ENCODE data around the gene C16orf86. TPM values are rescaled to one million over a fixed set of nuclear protein-coding genes. Genes with fewer than 3 reads are reported as not detected.
"Not testable (repeated sequence)": the region's sequence is repeated elsewhere in the genome, so short reads cannot be mapped to it uniquely, and the experiment has no call there.

Gene C16orf86
- total and polyA plus RNA-seq, 7 experiments from 2014 or later = 3.5 to 6.4 (median 4.7) TPM

- peak overlapping the region in 1 of 9 donors; percentile 44 for H3K27ac Mint-ChIP-seq
- intact Hi-C loops (cut with micrococcal nuclease); POLR2A ChIA-PET: not testable (repeated sequence)
Observed at GRCh38 chr16:67693517-67694285, 27.1 kb downstream of the C16orf86 start.

GRCh38 chr16:67694611-67695010, 28.0 kb downstream of the C16orf86 start:
- intact Hi-C loops (cut with micrococcal nuclease) = no loop called here
- ATAC-seq (no peak), DNase-seq (no peak)
- H3K4me1 Mint-ChIP-seq = peaks cover 4 to 19% (median 14%) of the 10 kb centered on the region in 7 donors
- ChIA-PET POLR2A (interaction anchor here (0.6 kb wide), 1 partner anchor 910 kb away, joined by 7 read pairs; no protein-coding TSS in a partner anchor), CTCF (interaction anchor here (0.6 kb wide), 1 partner anchor 122 kb away, joined by 3 read pairs; no protein-coding TSS in a partner anchor)
- peaks cover 0 to 14% (median 3%) of the 10 kb centered on the region in 5 donors for H3K36me3 Mint-ChIP-seq
- Histone ChIP-seq H3K9me3 (ENCODE audit: control insufficient read depth in 2 of 3, low read length in 3 of 3) (no peaks in the 10 kb centered on the region), H3K27ac (ENCODE audit: low read depth, low read length) (no peak overlapping the region), H3K4me1 (ENCODE audit: control insufficient read depth in 2 of 2, insufficient read depth in 2 of 2, low read length in 2 of 2) (no peaks in the 10 kb centered on the region), H3K4me3 (ENCODE audit: low read length) (no peak overlapping the region), H3K27me3 (ENCODE audit: control insufficient read depth in 2 of 2, insufficient read depth in 2 of 2, low read length in 2 of 2) (no peaks in the 10 kb centered on the region), H3K36me3 (ENCODE audit: control insufficient read depth in 2 of 3, insufficient read depth in 3 of 3, low read length in 3 of 3) (peaks cover 0 to 3% (median 0%) of the 10 kb centered on the region in 3 experiments)
- peaks cover 0 to 2% (median 0%) of the 10 kb centered on the region in 11 donors for H3K9me3 Mint-ChIP-seq
- no peak overlapping the region for H3K4me3 Mint-ChIP-seq
- H3K27ac Mint-ChIP-seq = peak overlapping the region in 1 of 9 donors; percentile 59
- no peaks in the 10 kb centered on the region for H3K27me3 Mint-ChIP-seq

More at GRCh38 chr16:67693517-67694285, 27.1 kb downstream of the C16orf86 start:
- Mint-ChIP-seq H3K36me3 (peaks cover 0 to 13% (median 2%) of the 10 kb centered on the region in 5 donors), H3K4me1 (peaks cover 4 to 19% (median 14%) of the 10 kb centered on the region in 7 donors)
- H3K9me3 ChIP-seq (ENCODE audit: control insufficient read depth in 2 of 3, low read length in 3 of 3); DNase-seq; H3K27me3 ChIP-seq (ENCODE audit: control insufficient read depth in 2 of 2, insufficient read depth in 2 of 2, low read length in 2 of 2); H3K4me1 ChIP-seq (ENCODE audit: control insufficient read depth in 2 of 2, insufficient read depth in 2 of 2, low read length in 2 of 2); CTCF ChIA-PET; H3K27ac ChIP-seq (ENCODE audit: low read depth, low read length); H3K36me3 ChIP-seq (ENCODE audit: control insufficient read depth in 2 of 3, insufficient read depth in 3 of 3, low read length in 3 of 3); H3K27me3 Mint-ChIP-seq; ATAC-seq; H3K4me3 Mint-ChIP-seq; H3K4me3 ChIP-seq (ENCODE audit: low read length); H3K9me3 Mint-ChIP-seq: not testable (repeated sequence)

- no peak overlapping the region for H3K27ac Mint-ChIP-seq
- Histone ChIP-seq H3K36me3 (ENCODE audit: control insufficient read depth in 2 of 3, insufficient read depth in 3 of 3, low read length in 3 of 3) (peaks cover 0 to 3% (median 0%) of the 10 kb centered on the region in 3 experiments), H3K27ac (ENCODE audit: low read depth, low read length) (no peak overlapping the region), H3K9me3 (ENCODE audit: control insufficient read depth in 2 of 3, low read length in 3 of 3) (no peaks in the 10 kb centered on the region), H3K27me3 (ENCODE audit: control insufficient read depth in 2 of 2, insufficient read depth in 2 of 2, low read length in 2 of 2) (no peaks in the 10 kb centered on the region), H3K4me3 (ENCODE audit: low read length) (no peak overlapping the region), H3K4me1 (ENCODE audit: control insufficient read depth in 2 of 2, insufficient read depth in 2 of 2, low read length in 2 of 2) (no peaks in the 10 kb centered on the region)
- DNase-seq = no peak
- peak; percentile 36 for ATAC-seq
- H3K36me3 Mint-ChIP-seq = peaks cover 0 to 10% (median 3%) of the 10 kb centered on the region in 5 donors
- peaks cover 1 to 8% (median 7%) of the 10 kb centered on the region in 7 donors for H3K4me1 Mint-ChIP-seq
- intact Hi-C loops (cut with micrococcal nuclease) = no loop called here
- H3K9me3 Mint-ChIP-seq = peaks cover 0 to 2% (median 0%) of the 10 kb centered on the region in 11 donors
- ChIA-PET POLR2A (no interaction called here), CTCF (no interaction called here)
- no peak overlapping the region for H3K4me3 Mint-ChIP-seq
- no peaks in the 10 kb centered on the region for H3K27me3 Mint-ChIP-seq
Observed at GRCh38 chr16:67697422-67698185, 31.0 kb downstream of the C16orf86 start.

GRCh38 chr16:67699265-67699664, 32.7 kb downstream of the C16orf86 start:
- Histone ChIP-seq H3K9me3 (ENCODE audit: control insufficient read depth in 2 of 3, low read length in 3 of 3) (no peaks in the 10 kb centered on the region), H3K27me3 (ENCODE audit: control insufficient read depth in 2 of 2, insufficient read depth in 2 of 2, low read length in 2 of 2) (no peaks in the 10 kb centered on the region), H3K4me3 (ENCODE audit: low read length) (no peak overlapping the region), H3K36me3 (ENCODE audit: control insufficient read depth in 2 of 3, insufficient read depth in 3 of 3, low read length in 3 of 3) (peaks cover 0 to 3% (median 0%) of the 10 kb centered on the region in 3 experiments), H3K27ac (ENCODE audit: low read depth, low read length) (no peak overlapping the region), H3K4me1 (ENCODE audit: control insufficient read depth in 2 of 2, insufficient read depth in 2 of 2, low read length in 2 of 2) (peaks cover 14% of the 10 kb centered on the region in 2 donors)
- H3K27me3 Mint-ChIP-seq = no peaks in the 10 kb centered on the region
- POLR2A ChIA-PET = no interaction called here
- H3K9me3 Mint-ChIP-seq = peaks cover 0 to 2% (median 0%) of the 10 kb centered on the region in 11 donors
- H3K4me3 Mint-ChIP-seq = no peak overlapping the region
- intact Hi-C loops (cut with micrococcal nuclease) = no loop called here
- DNase-seq = no peak
- no peak for ATAC-seq
- peaks cover 0 to 10% (median 3%) of the 10 kb centered on the region in 5 donors for H3K36me3 Mint-ChIP-seq
- peaks cover 9 to 21% (median 18%) of the 10 kb centered on the region in 7 donors for H3K4me1 Mint-ChIP-seq
- no peak overlapping the region for H3K27ac Mint-ChIP-seq
- CTCF ChIA-PET = no interaction called here

GRCh38 chr16:67701420-67701819, 34.8 kb downstream of the C16orf86 start:
- Histone ChIP-seq H3K27ac (ENCODE audit: low read depth, low read length) (no peak overlapping the region), H3K4me1 (ENCODE audit: control insufficient read depth in 2 of 2, insufficient read depth in 2 of 2, low read length in 2 of 2) (peaks cover 14 to 16% of the 10 kb centered on the region in 2 donors), H3K9me3 (ENCODE audit: control insufficient read depth in 2 of 3, low read length in 3 of 3) (no peaks in the 10 kb centered on the region), H3K4me3 (ENCODE audit: low read length) (no peak overlapping the region), H3K36me3 (ENCODE audit: control insufficient read depth in 2 of 3, insufficient read depth in 3 of 3, low read length in 3 of 3) (peaks cover 0 to 3% (median 0%) of the 10 kb centered on the region in 3 experiments), H3K27me3 (ENCODE audit: control insufficient read depth in 2 of 2, insufficient read depth in 2 of 2, low read length in 2 of 2) (no peaks in the 10 kb centered on the region)
- Mint-ChIP-seq H3K9me3 (peaks cover 0 to 2% (median 0%) of the 10 kb centered on the region in 11 donors), H3K4me3 (no peak overlapping the region), H3K27ac (peak overlapping the region in 1 of 9 donors; percentile 56), H3K36me3 (peaks cover 0 to 10% (median 3%) of the 10 kb centered on the region in 5 donors), H3K27me3 (no peaks in the 10 kb centered on the region), H3K4me1 (peaks cover 15 to 29% (median 27%) of the 10 kb centered on the region in 7 donors)
- intact Hi-C loops (cut with micrococcal nuclease) = no loop called here
- ATAC-seq = no peak
- CTCF ChIA-PET = interaction anchor here (0.6 kb wide), 1 partner anchor 17 kb away, joined by 3 read pairs; no protein-coding TSS in a partner anchor
- POLR2A ChIA-PET = no interaction called here
- DNase-seq = no peak

GRCh38 chr16:67702130-67702529, 35.5 kb downstream of the C16orf86 start:
- H3K36me3 Mint-ChIP-seq = peaks cover 0 to 10% (median 3%) of the 10 kb centered on the region in 5 donors
- no peaks in the 10 kb centered on the region for H3K9me3 ChIP-seq (ENCODE audit: control insufficient read depth in 2 of 3, low read length in 3 of 3)
- no peaks in the 10 kb centered on the region for H3K27me3 Mint-ChIP-seq
- H3K27me3 ChIP-seq (ENCODE audit: control insufficient read depth in 2 of 2, insufficient read depth in 2 of 2, low read length in 2 of 2) = no peaks in the 10 kb centered on the region
- peaks cover 14 to 16% of the 10 kb centered on the region in 2 donors for H3K4me1 ChIP-seq (ENCODE audit: control insufficient read depth in 2 of 2, insufficient read depth in 2 of 2, low read length in 2 of 2)
- CTCF ChIA-PET = no interaction called here
- no peak overlapping the region for H3K4me3 Mint-ChIP-seq
- peak overlapping the region in 1 of 9 donors; percentile 41 for H3K27ac Mint-ChIP-seq
- H3K27ac ChIP-seq (ENCODE audit: low read depth, low read length) = no peak overlapping the region
- intact Hi-C loops (cut with micrococcal nuclease) = no loop called here
- H3K9me3 Mint-ChIP-seq = peaks cover 0 to 2% (median 0%) of the 10 kb centered on the region in 11 donors
- no peak for ATAC-seq
- POLR2A ChIA-PET = no interaction called here
- no peak overlapping the region for H3K4me3 ChIP-seq (ENCODE audit: low read length)
- no peak for DNase-seq
- peaks cover 15 to 30% (median 27%) of the 10 kb centered on the region in 7 donors for H3K4me1 Mint-ChIP-seq
- peaks cover 0 to 3% (median 0%) of the 10 kb centered on the region in 3 experiments for H3K36me3 ChIP-seq (ENCODE audit: control insufficient read depth in 2 of 3, insufficient read depth in 3 of 3, low read length in 3 of 3)
